RWPE1 (cell line): ENCODE data around the gene DDX27.

Experiments used
- CTCF ChIA-PET: fragments of 350-600 bp; sonication (Branson Sonifier 250); formaldehyde crosslinking; extraction: SDS; loops from one replicate; lab custom pipeline; 2021; lab: Yijun Ruan, JAX
- POLR2A ChIA-PET: fragments of 400-600 bp; formaldehyde crosslinking; extraction: SDS; loops from one replicate; lab custom pipeline; 2020; ENCODE audit warnings: antibody characterized with exemption; ENCODE audit not compliant: low non-redundant PET; lab: Yijun Ruan, JAX
- DNase-seq: peaks from one replicate; pipeline ENCODE4 v3.0.0; 2012; ENCODE audit warnings: low spot score
- H3K27ac ChIP-seq: fragments of 450-650 bp; 2 replicates; pipeline ENCODE4 v1.5.1; 2017
- CTCF ChIP-seq: fragments of 450-650 bp; conservative IDR thresholded peaks from 2 replicates; pipeline ENCODE4 v1.5.1; 2017; ENCODE audit warnings: low read depth, mild to moderate bottlenecking

DDX27 gene

GRCh38 chr20:49283703-49284625 is 64.7 kb downstream of the DDX27 start:
- peak overlapping the region; percentile 42; the same call in 1 of the 2 replicates for H3K27ac ChIP-seq
- TF ChIP-seq CTCF = no peak
- DNase-seq = no peak

GRCh38 chr20:49284818-49285217 is 65.6 kb downstream of the DDX27 start:
- no peak for TF ChIP-seq CTCF
- peak overlapping the region; percentile 42; the same call in 1 of the 2 replicates for H3K27ac ChIP-seq
- DNase-seq = no peak
- CTCF ChIA-PET = no interaction called here
- POLR2A ChIA-PET = no interaction called here

More at GRCh38 chr20:49283703-49284625, 64.7 kb downstream of the DDX27 start:
- ChIA-PET POLR2A (no interaction called here), CTCF (no interaction called here)

- TF ChIP-seq CTCF = no peak
- no peak for DNase-seq
- no peak overlapping the region for H3K27ac ChIP-seq
- POLR2A ChIA-PET = interaction anchor here (0.9 kb wide), 1 partner anchor 36 kb away, joined by 3 read pairs; no protein-coding TSS in a partner anchor
- CTCF ChIA-PET = no interaction called here
Measured at GRCh38 chr20:49285233-49285668, 66.0 kb downstream of the DDX27 start.

GRCh38 chr20:49285813-49286494 is 66.7 kb downstream of the DDX27 start:
- ChIA-PET CTCF (no interaction called here), POLR2A (interaction anchor here (0.9 kb wide), 1 partner anchor 35 kb away, joined by 3 read pairs; no protein-coding TSS in a partner anchor)
- no peak for TF ChIP-seq CTCF

GRCh38 chr20:49286689-49287551 is 67.7 kb downstream of the DDX27 start:
- no peak for DNase-seq
- ChIA-PET POLR2A (interaction anchor here (1.1 kb wide), 1 partner anchor 8 kb away, joined by 4 read pairs; no protein-coding TSS in a partner anchor), CTCF (no interaction called here)
- peak overlapping the region; percentile 41; the same call in 1 of the 2 replicates for H3K27ac ChIP-seq
- no peak for TF ChIP-seq CTCF

More at GRCh38 chr20:49285813-49286494, 66.7 kb downstream of the DDX27 start:
- H3K27ac ChIP-seq = peak overlapping the region; percentile 27; the same call in 1 of the 2 replicates
- no peak for DNase-seq
